NCI-H2196 treated with DMSO at 0.1 percent for 48 hours (cell line): ENCODE results near the gene ZNF618.

Experiments
- DNase-seq: peaks from one replicate; lab custom pipeline; 2025; ENCODE audit not compliant: unreplicated experiment; lab: John Stamatoyannopoulos, UW

The ZNF618 gene

DNA sequence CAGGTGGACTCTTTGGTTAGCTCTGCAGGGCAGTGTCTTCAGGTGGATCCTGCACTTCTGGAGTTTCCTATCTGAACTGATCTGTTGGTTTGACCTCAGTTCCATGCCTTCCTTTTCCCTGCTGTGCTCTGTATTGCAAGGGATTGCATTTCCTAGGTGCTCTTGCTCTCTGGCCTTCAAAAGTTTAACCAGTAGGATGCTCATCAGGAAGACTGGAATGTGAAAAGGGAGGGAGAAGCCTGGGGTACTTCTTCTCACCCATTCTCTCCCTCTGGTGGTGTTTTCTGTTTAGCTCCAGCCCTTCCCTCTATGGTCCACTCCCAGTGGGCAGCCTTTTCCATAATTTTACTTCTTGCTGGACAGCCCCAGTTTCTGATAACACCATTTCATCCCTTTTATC is 78.5 kb downstream of the ZNF618 start:
- no peak for DNase-seq

DNA sequence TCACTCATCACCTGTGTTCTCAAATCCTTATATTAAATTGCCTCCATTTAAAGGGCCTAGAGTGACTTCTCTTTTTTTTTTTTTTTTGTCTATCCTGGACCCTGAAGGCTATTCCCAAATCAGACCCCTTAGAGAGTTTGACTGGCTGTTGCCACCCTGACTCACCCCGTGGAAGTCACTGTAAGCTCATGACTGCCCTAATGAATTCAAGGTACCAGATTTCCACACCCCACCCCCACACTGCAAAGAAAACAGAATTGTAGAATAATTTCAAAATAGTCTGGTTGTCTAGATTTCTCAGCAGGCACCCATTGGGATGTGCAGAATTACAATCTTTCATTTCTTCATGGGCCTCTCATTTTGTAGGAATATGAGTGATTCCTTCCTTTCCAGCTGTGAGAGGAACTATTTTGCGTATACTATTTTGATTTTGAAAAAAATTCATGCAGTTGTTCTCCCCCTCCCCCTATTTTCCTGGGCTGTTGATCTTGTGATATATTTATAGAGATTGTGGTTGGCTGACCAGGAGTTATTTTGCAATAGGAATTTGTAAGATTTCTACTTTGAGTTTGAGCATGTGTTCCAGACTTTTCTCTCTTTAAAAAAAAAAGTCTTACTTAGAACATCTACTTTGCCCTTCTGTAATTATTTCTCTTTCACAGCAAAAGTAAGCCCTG is 79.1 kb downstream of the ZNF618 start:
- no peak for DNase-seq

- DNase-seq = no peak
These were observed 80.8 kb downstream of the ZNF618 start for GRCh38 chr9:113956901-113957300.

- DNase-seq = no peak
These were observed 81.2 kb downstream of the ZNF618 start for GRCh38 chr9:113957351-113957750.

GRCh38 chr9:113957821-113958341 is 81.8 kb downstream of the ZNF618 start:
- peak; percentile 3 for DNase-seq

- no peak for DNase-seq
These were observed 82.4 kb downstream of the ZNF618 start for GRCh38 chr9:113958556-113958955.

DNA sequence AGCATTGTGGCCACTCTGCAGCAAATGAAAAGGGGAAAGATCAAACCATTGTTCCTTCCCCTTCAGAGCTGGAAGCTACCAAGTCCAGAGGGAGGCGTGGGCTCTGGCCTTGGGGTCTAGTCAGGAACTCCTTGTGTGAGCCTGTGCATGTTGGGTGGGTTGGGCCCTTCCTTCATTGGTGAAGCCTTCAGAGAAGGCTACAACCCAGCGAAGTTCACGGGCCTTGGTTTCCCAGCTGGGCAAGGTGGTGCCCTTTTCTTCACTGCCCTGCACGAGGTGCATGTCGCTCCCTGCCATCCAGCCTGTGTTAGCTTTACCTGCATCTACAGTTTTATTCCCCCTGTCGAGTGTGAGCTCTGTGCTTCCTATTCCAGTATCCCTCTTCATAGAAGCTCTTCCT is 84.7 kb downstream of the ZNF618 start:
- DNase-seq = no peak

DNA sequence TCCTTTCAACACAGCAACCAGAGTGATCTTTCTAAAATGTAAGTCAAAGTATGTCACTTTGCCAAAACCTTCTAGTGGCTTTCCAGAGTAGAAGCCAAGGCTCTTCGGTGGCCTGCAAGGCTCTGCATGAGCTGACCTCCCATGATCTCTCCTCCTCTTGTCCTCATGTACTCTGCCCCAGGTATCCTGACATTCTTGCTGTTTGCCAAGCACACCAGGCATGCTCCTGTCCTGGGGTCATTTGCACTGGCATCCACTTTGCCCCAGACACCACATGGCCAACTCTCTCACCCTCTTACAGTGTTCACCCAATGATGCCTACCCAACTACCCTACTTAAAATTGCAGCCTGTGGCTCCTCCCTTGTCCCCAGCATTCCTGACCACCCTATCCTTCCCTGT is 86.3 kb downstream of the ZNF618 start:
- DNase-seq = no peak

DNA sequence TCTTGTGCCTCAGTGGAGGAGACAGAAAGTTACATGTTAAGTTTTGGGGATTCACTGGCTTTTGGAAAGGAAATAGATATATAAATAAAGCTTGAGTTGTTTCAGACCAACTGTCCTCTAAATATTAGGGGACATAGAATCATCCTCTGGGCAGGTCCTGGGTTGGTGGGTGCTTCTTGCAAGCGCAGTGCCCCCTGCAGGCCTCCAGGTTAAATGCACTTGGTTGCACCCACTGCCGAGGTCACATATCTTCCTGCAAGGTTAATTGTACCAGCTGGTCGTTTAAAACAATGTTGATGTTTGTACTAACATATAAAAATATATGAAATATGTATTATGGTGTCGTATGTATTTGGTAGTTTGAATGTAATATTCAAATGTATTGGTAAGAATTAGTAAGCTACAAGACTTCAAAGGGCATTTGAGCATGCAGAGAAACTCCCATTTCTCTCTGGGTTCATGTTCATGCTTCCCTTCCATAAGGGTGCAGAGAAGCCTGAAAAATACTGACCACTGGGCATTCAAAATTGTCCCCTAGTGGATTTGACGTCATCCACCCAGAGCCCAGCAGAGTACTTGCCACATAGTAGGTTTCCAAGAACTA is 87.0 kb downstream of the ZNF618 start:
- no peak for DNase-seq

GRCh38 chr9:113963696-113964494 is 87.8 kb downstream of the ZNF618 start:
- no peak for DNase-seq

GRCh38 chr9:113964495-113965170 is 88.5 kb downstream of the ZNF618 start:
- DNase-seq = no peak

DNA sequence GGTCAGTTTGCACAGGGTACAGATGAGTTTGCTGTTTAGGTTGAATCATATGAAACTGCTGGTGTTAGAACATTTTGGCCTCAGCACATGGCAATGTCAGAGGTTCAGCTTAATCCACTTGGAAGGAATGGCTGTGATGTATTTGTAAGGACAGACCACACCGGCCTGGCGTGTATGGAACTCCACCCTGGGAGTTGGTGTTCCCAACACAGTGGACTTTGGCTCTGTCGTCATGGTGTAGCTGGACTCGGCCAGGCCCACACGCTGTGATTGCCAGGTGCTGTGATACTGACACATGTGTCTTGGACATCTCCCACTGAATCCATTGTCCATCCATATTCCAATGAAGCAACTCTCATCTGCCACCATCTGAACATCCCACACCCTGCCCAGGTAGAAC is 90.3 kb downstream of the ZNF618 start:
- DNase-seq = no peak

DNA sequence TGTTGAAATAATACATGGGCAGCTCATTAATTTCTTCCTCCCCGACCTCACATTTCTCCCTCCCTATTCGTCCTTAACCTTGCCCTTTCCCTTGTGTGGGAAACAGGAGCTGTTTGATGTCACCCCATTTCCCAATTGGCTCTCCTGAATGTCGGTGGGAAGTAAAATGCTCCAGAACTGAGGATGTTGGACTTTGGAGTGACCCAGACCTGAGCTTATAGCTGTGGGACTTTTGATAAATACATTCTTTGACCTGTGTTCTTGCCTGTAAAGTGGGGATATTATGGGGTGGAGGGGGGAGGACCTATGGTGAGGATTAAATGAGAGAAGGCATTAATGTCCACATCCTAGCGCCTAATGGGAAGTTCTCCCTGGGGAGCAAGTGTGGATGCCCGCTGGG is 91.3 kb downstream of the ZNF618 start:
- no peak for DNase-seq

- no peak for DNase-seq
These were observed 93.2 kb downstream of the ZNF618 start for GRCh38 chr9:113969343-113969742.

GRCh38 chr9:113973226-113973625 is 97.1 kb downstream of the ZNF618 start:
- no peak for DNase-seq

GRCh38 chr9:113973963-113974413 is 97.9 kb downstream of the ZNF618 start:
- DNase-seq = no peak

- DNase-seq = no peak
These were observed 100.8 kb downstream of the ZNF618 start for GRCh38 chr9:113976915-113977314.

GRCh38 chr9:113978725-113979342 is 102.7 kb downstream of the ZNF618 start:
- DNase-seq = no peak

DNA sequence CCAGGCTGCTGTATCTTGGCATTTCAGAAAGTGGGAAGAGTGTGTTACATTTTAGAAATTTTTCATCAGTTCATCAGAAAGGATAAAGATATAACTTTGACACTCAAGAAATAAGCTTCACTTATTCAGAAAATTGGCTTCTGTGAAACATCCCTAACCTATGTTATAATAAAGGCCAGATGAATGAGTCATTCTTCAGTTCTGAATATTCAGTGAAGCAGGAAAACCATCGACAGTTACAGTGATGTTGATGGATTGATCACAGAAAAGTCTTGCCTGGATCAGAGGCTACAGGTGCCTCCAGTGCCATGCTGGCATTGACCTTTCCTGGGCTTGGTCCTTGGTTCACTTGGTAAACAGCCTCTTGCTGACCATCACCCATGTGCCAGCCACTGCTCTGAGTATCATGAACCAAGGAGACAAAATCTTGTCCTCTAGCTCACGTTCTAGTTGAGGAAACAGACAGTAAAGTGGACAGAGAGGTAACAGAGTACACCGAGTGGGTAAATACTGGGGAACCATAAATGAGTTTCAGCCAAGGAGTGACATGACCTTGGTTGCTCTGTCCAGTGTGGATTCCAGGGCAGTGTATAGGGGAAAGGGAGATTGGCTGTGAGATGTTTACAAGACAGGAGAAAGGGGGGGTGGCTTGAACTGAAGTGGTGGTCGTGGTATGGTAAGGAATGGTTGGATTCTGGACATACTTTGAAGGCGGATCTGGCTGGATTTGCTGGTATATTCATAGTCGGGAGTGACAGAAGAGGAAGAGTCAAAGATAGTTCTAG is 103.4 kb downstream of the ZNF618 start:
- DNase-seq = no peak
